H1 (cell line): Measurements from ENCODE around the gene GARNL3.

Experiments used
- BCL11A ChIP-seq, 2 experiments: IDR thresholded peaks; one replicate each; pipeline ENCODE4 v1.6.1; 2011; ENCODE audit warnings: low read depth in 2 of 2, low read length in 2 of 2, mild to moderate bottlenecking in 2 of 2
- CBX8 ChIP-seq: fragments of 300-800, 300-1000 bp; sonication (generic); IDR thresholded peaks from 2 replicates; pipeline ENCODE4 v1.7.1; 2016; ENCODE audit warnings: low read depth, low read length, borderline replicate concordance
- CTCF ChIP-seq, 3 experiments: IDR thresholded peaks; 1 replicate in 2 of 3; 2 replicates in 1 of 3; pipeline versions ENCODE4 v1.5.1 to v1.6.1; 2011; ENCODE audit warnings: low read length in 3 of 3, mild to moderate bottlenecking in 3 of 3, inconsistent platforms in 2 of 3, low read depth in 1 of 3, moderate library complexity in 1 of 3; ENCODE audit not compliant: insufficient read depth in 1 of 3; ENCODE audit errors: control extremely low read depth in 1 of 3
- EP300 ChIP-seq, 2 experiments: IDR thresholded peaks; 1 replicate in 1 of 2; 2 replicates in 1 of 2; pipeline ENCODE4 v1.6.1; 2011 to 2012; ENCODE audit warnings: low read depth in 2 of 2, low read length in 2 of 2, mild to moderate bottlenecking in 2 of 2, borderline replicate concordance in 1 of 2, inconsistent platforms in 1 of 2, moderate library complexity in 1 of 2
- GTF2F1 ChIP-seq: IDR thresholded peaks from 2 replicates; pipeline ENCODE4 v1.6.1; 2012; ENCODE audit warnings: low read depth, low read length, improper control_type of control experiment, borderline replicate concordance
- NRF1 ChIP-seq: IDR thresholded peaks from 2 replicates; pipeline ENCODE4 v1.6.1; 2011; ENCODE audit warnings: mild to moderate bottlenecking, low read depth, low read length, improper control_type of control experiment
- PHF8 ChIP-seq: fragments of 200-600 bp; sonication (generic); conservative IDR thresholded peaks from 2 replicates; pipeline ENCODE4 v1.7.1; 2012; ENCODE audit warnings: low read depth, mild to moderate bottlenecking, inconsistent platforms, low read length, moderate library complexity
- POLR2A ChIP-seq, 2 experiments: IDR thresholded peaks; 1 replicate in 1 of 2; 2 replicates in 1 of 2; pipeline ENCODE4 v1.6.1; 2011; ENCODE audit warnings: low read depth in 2 of 2, low read length in 2 of 2, mild to moderate bottlenecking in 2 of 2; ENCODE audit errors: control extremely low read depth in 1 of 2
- POLR2AphosphoS5 ChIP-seq: IDR thresholded peaks from 2 replicates; pipeline ENCODE4 v1.6.1; 2011; ENCODE audit warnings: low read depth, low read length
- RAD21 ChIP-seq, 2 experiments: IDR thresholded peaks in 1 of 2; conservative IDR thresholded peaks in 1 of 2; 2 replicates each; pipeline ENCODE4 v1.6.1; 2011; ENCODE audit warnings: low read depth in 2 of 2, low read length in 2 of 2, improper control_type of control experiment in 1 of 2, inconsistent platforms in 1 of 2, mild to moderate bottlenecking in 1 of 2, moderate library complexity in 1 of 2
- SIN3A ChIP-seq, 2 experiments: IDR thresholded peaks in 1 of 2; conservative IDR thresholded peaks in 1 of 2; 2 replicates each; pipeline ENCODE4 v1.6.1; 2011 to 2012; ENCODE audit warnings: low read length in 2 of 2, improper control_type of control experiment in 1 of 2, low read depth in 1 of 2, mild to moderate bottlenecking in 1 of 2
- TAF1 ChIP-seq: IDR thresholded peaks from 2 replicates; pipeline ENCODE4 v1.6.1; 2011; ENCODE audit warnings: mild to moderate bottlenecking, low read depth, low read length
- TBP ChIP-seq: IDR thresholded peaks from 2 replicates; pipeline ENCODE4 v1.6.1; 2011; ENCODE audit warnings: low read depth, low read length, improper control_type of control experiment

- TF ChIP-seq POLR2AphosphoS5, result no peak
- no peak for TF ChIP-seq SIN3A (conservative IDR thresholded peaks at IDR 0.05 in 1 of 2, IDR thresholded peaks at IDR 0.05 in 1 of 2; ENCODE audit: low read depth in 1 of 2, low read length in 2 of 2)
- no peak for TF ChIP-seq CTCF (IDR thresholded peaks at IDR 0.05; ENCODE audit: control extremely low read depth in 1 of 3, insufficient read depth in 1 of 3, low read depth in 1 of 3, low read length in 3 of 3)
- TF ChIP-seq TBP, result no peak
- no peak for TF ChIP-seq CBX8
- no peak for TF ChIP-seq EP300 (IDR thresholded peaks at IDR 0.05; ENCODE audit: borderline replicate concordance in 1 of 2, low read depth in 2 of 2, low read length in 2 of 2)
- TF ChIP-seq PHF8, result no peak
- TF ChIP-seq NRF1, result no peak
- no peak for TF ChIP-seq POLR2A (IDR thresholded peaks at IDR 0.05; ENCODE audit: control extremely low read depth in 1 of 2, low read depth in 2 of 2, low read length in 2 of 2)
- no peak for TF ChIP-seq GTF2F1
- TF ChIP-seq TAF1, result no peak
- TF ChIP-seq RAD21 (IDR thresholded peaks at IDR 0.05 in 1 of 2, conservative IDR thresholded peaks at IDR 0.05 in 1 of 2; ENCODE audit: low read depth in 2 of 2, low read length in 2 of 2), result no peak
- TF ChIP-seq BCL11A (IDR thresholded peaks at IDR 0.05; ENCODE audit: low read depth in 2 of 2, low read length in 2 of 2), result no peak
These were observed 131.1 kb downstream of the GARNL3 start for GRCh38 chr9:127395497-127396252.
